Mammary epithelial cell (primary cell): ENCODE results near the gene B3GNT5.

Experiments used
- EZH2 ChIP-seq: IDR thresholded peaks from 2 replicates; pipeline ENCODE4 v1.6.1; 2012; ENCODE audit warnings: low read length, inconsistent platforms, borderline replicate concordance
- TF ChIP-seq, protein P1 (sequence below), 2 donors: IDR thresholded peaks in 1 of 2; conservative IDR thresholded peaks in 1 of 2; 2 replicates each; pipeline ENCODE4 v1.5.1; 2011 to 2012; ENCODE audit warnings: inconsistent platforms in 2 of 2, low read length in 2 of 2, mild to moderate bottlenecking in 2 of 2, control low read depth in 1 of 2, low read depth in 1 of 2; ENCODE audit not compliant: insufficient read depth in 1 of 2; ENCODE audit errors: extremely low read depth in 1 of 2

DNA sequence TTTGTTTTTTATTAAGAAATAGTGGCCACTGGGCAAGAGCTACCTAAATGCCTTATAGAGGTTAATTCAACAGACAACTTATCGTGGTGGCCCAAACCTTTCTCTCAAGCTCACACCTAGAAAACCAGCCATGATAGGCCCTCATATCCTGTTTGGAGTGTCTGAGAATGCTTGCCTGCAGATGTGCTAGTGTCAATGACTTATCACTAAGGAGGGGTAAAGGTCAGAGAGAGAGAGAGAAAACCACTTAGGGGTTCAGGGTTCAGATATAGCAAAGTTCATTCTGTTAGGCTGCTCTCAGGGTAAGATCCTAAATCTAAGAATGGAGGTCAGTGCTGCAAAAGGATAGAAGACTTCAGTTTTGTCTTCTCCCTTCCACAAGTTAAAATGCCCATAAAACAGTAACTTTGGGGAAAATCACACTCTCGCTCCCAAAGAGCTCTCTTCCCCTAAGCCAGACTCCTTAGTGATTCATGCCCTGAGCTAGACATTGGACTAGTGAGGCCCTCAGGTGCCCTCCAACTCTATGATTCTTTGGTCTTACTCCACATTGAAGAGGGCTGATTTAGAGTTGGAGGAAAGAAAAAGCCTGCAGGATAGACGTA lies 30.3 kb upstream of the B3GNT5 start:
- TF ChIP-seq, protein P1, sequence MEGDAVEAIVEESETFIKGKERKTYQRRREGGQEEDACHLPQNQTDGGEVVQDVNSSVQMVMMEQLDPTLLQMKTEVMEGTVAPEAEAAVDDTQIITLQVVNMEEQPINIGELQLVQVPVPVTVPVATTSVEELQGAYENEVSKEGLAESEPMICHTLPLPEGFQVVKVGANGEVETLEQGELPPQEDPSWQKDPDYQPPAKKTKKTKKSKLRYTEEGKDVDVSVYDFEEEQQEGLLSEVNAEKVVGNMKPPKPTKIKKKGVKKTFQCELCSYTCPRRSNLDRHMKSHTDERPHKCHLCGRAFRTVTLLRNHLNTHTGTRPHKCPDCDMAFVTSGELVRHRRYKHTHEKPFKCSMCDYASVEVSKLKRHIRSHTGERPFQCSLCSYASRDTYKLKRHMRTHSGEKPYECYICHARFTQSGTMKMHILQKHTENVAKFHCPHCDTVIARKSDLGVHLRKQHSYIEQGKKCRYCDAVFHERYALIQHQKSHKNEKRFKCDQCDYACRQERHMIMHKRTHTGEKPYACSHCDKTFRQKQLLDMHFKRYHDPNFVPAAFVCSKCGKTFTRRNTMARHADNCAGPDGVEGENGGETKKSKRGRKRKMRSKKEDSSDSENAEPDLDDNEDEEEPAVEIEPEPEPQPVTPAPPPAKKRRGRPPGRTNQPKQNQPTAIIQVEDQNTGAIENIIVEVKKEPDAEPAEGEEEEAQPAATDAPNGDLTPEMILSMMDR (conservative IDR thresholded peaks at IDR 0.05 in 1 of 2, IDR thresholded peaks at IDR 0.05 in 1 of 2; ENCODE audit: extremely low read depth in 1 of 2, insufficient read depth in 1 of 2, low read depth in 1 of 2, low read length in 2 of 2), result no peak
- TF ChIP-seq EZH2, result no peak
